ENCODE data around the gene HSD11B1. TPM values are rescaled to one million over a fixed set of nuclear protein-coding genes. Genes with fewer than 3 reads are reported as not detected.
A peak's percentile ranks its signal among the peaks of the same experiment; 100 is the strongest.

Gene HSD11B1
- polyA plus RNA-seq, 3 donors = not detected

DNA sequence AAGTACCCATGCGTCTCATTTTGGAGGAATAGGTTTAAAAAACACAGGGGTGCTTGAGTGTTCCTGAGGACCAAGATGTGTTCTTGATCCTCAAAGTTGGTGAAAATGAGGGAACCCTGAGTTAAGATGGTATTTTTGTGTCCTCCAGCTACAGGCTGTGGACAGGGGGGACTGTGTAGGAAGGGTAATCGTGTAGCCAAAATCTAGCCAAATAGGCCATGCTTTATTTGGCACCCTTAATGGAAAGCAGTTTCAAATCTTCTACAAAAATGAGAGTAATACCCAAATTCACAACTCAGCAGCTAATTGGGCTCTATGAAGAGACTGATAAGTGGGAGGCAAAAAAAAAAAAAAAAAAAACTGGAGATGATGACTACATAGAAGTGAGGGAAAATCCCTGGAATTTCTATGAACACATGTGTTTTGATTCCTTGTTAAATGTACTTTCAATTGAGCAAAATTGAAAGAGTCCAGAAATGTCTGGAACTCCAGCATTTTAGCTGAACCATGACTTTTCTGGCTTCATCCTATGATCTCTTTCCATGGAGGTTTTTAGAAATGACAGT, 470 bp downstream of the HSD11B1 start:
- Histone ChIP-seq H3K4me1 (ENCODE audit: control insufficient read depth in 1 of 2, insufficient read depth in 2 of 2, low read length in 2 of 2) (peaks cover 18 to 20% of the 10 kb centered on the region in 2 donors), H3K4me3 (replicated peaks in 1 of 3; ENCODE audit: low read depth in 2 of 3, low read length in 3 of 3) (no peak overlapping the region), H3K79me2 (ENCODE audit: insufficient read depth, low read length) (no peaks in the 10 kb centered on the region), H4K20me1 (ENCODE audit: insufficient read depth, low read length) (no peaks in the 10 kb centered on the region), H2AFZ (ENCODE audit: insufficient read depth, low read depth, low read length, poor library complexity, severe bottlenecking) (peak overlapping the region; percentile 53), H3K9ac (ENCODE audit: insufficient read depth, low read length, poor library complexity, severe bottlenecking) (no peak overlapping the region), H3K27ac (ENCODE audit: low read depth in 1 of 2, low read length in 2 of 2) (no peak overlapping the region), H3K27me3 (ENCODE audit: control insufficient read depth in 2 of 2, insufficient read depth in 2 of 2, low read length in 2 of 2) (no peaks in the 10 kb centered on the region), H3K4me2 (replicated peaks; ENCODE audit: extremely low read depth, low read length, poor library complexity, severe bottlenecking) (no peak overlapping the region), H3K36me3 (replicated peaks in 1 of 2; ENCODE audit: control insufficient read depth in 1 of 2, insufficient read depth in 2 of 2, low read length in 2 of 2) (no peaks in the 10 kb centered on the region), H3K9me3 (replicated peaks in 1 of 2; ENCODE audit: control insufficient read depth in 1 of 2, insufficient read depth in 1 of 2, low read length in 2 of 2) (no peaks in the 10 kb centered on the region)
- Mint-ChIP-seq H3K27ac (no peak overlapping the region), H3K27me3 (ENCODE audit: low read depth in 3 of 3) (peaks cover 0 to 6% (median 0%) of the 10 kb centered on the region in 3 donors), H3K4me3 (no peak overlapping the region), H3K4me1 (peaks cover 19% of the 10 kb centered on the region), H3K36me3 (peaks cover 2 to 7% of the 10 kb centered on the region in 2 donors), H3K9me3 (peaks cover 0 to 7% (median 4%) of the 10 kb centered on the region in 7 donors)
- no peak for DNase-seq
- intact Hi-C loops (cut with micrococcal nuclease) = no loop called here
- TF ChIP-seq, protein P1, sequence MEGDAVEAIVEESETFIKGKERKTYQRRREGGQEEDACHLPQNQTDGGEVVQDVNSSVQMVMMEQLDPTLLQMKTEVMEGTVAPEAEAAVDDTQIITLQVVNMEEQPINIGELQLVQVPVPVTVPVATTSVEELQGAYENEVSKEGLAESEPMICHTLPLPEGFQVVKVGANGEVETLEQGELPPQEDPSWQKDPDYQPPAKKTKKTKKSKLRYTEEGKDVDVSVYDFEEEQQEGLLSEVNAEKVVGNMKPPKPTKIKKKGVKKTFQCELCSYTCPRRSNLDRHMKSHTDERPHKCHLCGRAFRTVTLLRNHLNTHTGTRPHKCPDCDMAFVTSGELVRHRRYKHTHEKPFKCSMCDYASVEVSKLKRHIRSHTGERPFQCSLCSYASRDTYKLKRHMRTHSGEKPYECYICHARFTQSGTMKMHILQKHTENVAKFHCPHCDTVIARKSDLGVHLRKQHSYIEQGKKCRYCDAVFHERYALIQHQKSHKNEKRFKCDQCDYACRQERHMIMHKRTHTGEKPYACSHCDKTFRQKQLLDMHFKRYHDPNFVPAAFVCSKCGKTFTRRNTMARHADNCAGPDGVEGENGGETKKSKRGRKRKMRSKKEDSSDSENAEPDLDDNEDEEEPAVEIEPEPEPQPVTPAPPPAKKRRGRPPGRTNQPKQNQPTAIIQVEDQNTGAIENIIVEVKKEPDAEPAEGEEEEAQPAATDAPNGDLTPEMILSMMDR (IDR thresholded peaks at IDR 0.05) = no peak
- no CpG with 5 or more reads among the region's 2 CpGs for WGBS (ENCODE audit: insufficient coverage)

DNA sequence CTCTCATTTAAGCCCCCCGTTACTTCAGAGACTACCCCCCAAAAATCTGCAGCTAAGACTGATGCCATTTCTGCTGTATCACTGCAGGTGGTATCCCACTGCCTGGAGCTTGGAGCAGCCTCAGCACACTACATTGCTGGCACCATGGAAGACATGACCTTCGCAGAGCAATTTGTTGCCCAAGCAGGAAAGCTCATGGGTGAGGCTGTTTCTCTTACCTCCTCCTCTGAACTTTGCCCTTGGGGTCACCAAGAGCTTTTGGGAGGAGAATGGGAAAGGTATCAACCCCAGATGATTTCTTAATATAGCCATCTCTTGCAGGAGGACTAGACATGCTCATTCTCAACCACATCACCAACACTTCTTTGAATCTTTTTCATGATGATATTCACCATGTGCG, 2.0 kb downstream of the HSD11B1 start:
- Histone ChIP-seq H3K9me3 (replicated peaks in 1 of 2; ENCODE audit: control insufficient read depth in 1 of 2, insufficient read depth in 1 of 2, low read length in 2 of 2) (no peaks in the 10 kb centered on the region), H3K36me3 (replicated peaks in 1 of 2; ENCODE audit: control insufficient read depth in 1 of 2, insufficient read depth in 2 of 2, low read length in 2 of 2) (no peaks in the 10 kb centered on the region), H3K27me3 (ENCODE audit: control insufficient read depth in 2 of 2, insufficient read depth in 2 of 2, low read length in 2 of 2) (no peaks in the 10 kb centered on the region), H2AFZ (ENCODE audit: insufficient read depth, low read depth, low read length, poor library complexity, severe bottlenecking) (no peak overlapping the region), H3K4me2 (replicated peaks; ENCODE audit: extremely low read depth, low read length, poor library complexity, severe bottlenecking) (no peak overlapping the region), H3K27ac (ENCODE audit: low read depth in 1 of 2, low read length in 2 of 2) (no peak overlapping the region), H3K79me2 (ENCODE audit: insufficient read depth, low read length) (no peaks in the 10 kb centered on the region), H3K4me3 (replicated peaks in 1 of 3; ENCODE audit: low read depth in 2 of 3, low read length in 3 of 3) (no peak overlapping the region), H3K9ac (ENCODE audit: insufficient read depth, low read length, poor library complexity, severe bottlenecking) (no peak overlapping the region), H4K20me1 (ENCODE audit: insufficient read depth, low read length) (no peaks in the 10 kb centered on the region), H3K4me1 (ENCODE audit: control insufficient read depth in 1 of 2, insufficient read depth in 2 of 2, low read length in 2 of 2) (peaks cover 18 to 20% of the 10 kb centered on the region in 2 donors)
- intact Hi-C loops (cut with micrococcal nuclease) = no loop called here
- DNase-seq = no peak
- TF ChIP-seq, protein P1 (IDR thresholded peaks at IDR 0.05) = no peak
- Mint-ChIP-seq H3K4me1 (peaks cover 19% of the 10 kb centered on the region), H3K27me3 (ENCODE audit: low read depth in 3 of 3) (peaks cover 0 to 6% (median 0%) of the 10 kb centered on the region in 3 donors), H3K4me3 (no peak overlapping the region), H3K9me3 (peaks cover 0 to 2% (median 0%) of the 10 kb centered on the region in 7 donors), H3K27ac (no peak overlapping the region), H3K36me3 (peaks cover 0 to 4% of the 10 kb centered on the region in 2 donors)
- WGBS (ENCODE audit: insufficient coverage) = 100% methylated on average over 2 of the region's 3 CpGs

Measured in CD14-positive monocyte (primary cell).